ENCODE data around the gene PCSK1N.
"Not testable (repeated sequence)": the region's sequence is repeated elsewhere in the genome, so short reads cannot be mapped to it uniquely, and the experiment has no call there.

PCSK1N gene

GRCh38 chrX:48819394-48819793 is 16.0 kb downstream of the PCSK1N start:
- DNase-seq = not testable (repeated sequence)

- no peak for DNase-seq
Measured at GRCh38 chrX:48818866-48819265, 16.5 kb downstream of the PCSK1N start.

- no peak for DNase-seq
Measured at GRCh38 chrX:48818098-48818497, 17.3 kb downstream of the PCSK1N start.

- no peak for DNase-seq
Measured at GRCh38 chrX:48816014-48816810, 19.2 kb downstream of the PCSK1N start.

- no peak for DNase-seq
Measured at GRCh38 chrX:48815266-48815665, 20.1 kb downstream of the PCSK1N start.

- DNase-seq = no peak
Measured at GRCh38 chrX:48814722-48815121, 20.7 kb downstream of the PCSK1N start.

GRCh38 chrX:48813644-48814043 is 21.8 kb downstream of the PCSK1N start:
- no peak for DNase-seq

- no peak for DNase-seq
Measured at GRCh38 chrX:48806081-48806480, 29.3 kb downstream of the PCSK1N start.

- no peak for DNase-seq
Measured at GRCh38 chrX:48802905-48803200, 32.6 kb downstream of the PCSK1N start.

- peak; percentile 89 for DNase-seq
Measured at GRCh38 chrX:48802089-48802904, 33.1 kb downstream of the PCSK1N start.

GRCh38 chrX:48801280-48802088 is 33.9 kb downstream of the PCSK1N start, which contains the start of gene HDAC6:
Gene HDAC6, plus strand, starts transcription at chrX:48802067. Its CDS starts 626 bp downstream, at chrX:48802693.
- DNase-seq = peak; percentile 98

- DNase-seq = peak; percentile 11
Measured at GRCh38 chrX:48800574-48801279, 34.7 kb downstream of the PCSK1N start.

GRCh38 chrX:48798318-48798717 is 37.1 kb downstream of the PCSK1N start:
- DNase-seq = no peak

GRCh38 chrX:48794911-48795515 is 40.4 kb downstream of the PCSK1N start:
- no peak for DNase-seq

GRCh38 chrX:48794340-48794910 is 41.0 kb downstream of the PCSK1N start:
- DNase-seq = no peak

GRCh38 chrX:48793935-48794334 is 41.5 kb downstream of the PCSK1N start:
- no peak for DNase-seq

- DNase-seq = no peak
Measured at GRCh38 chrX:48792219-48792618, 43.2 kb downstream of the PCSK1N start.

GRCh38 chrX:48791063-48791820 is 44.2 kb downstream of the PCSK1N start:
- no peak for DNase-seq

- no peak for DNase-seq
Measured at GRCh38 chrX:48790477-48790876, 44.9 kb downstream of the PCSK1N start.

GRCh38 chrX:48789366-48790220 is 45.8 kb downstream of the PCSK1N start:
- no peak for DNase-seq
